GM21526 (cell line): Measurements from ENCODE around the gene COL9A1.

ENCODE experiments used
- ATAC-seq: cut with Tn5 transposase; IDR thresholded peaks from one replicate; pipeline ENCODE4 v1.9.1; 2021; ENCODE audit warnings: moderate library complexity; ENCODE audit not compliant: unreplicated experiment, low FRiP score

COL9A1 gene

DNA sequence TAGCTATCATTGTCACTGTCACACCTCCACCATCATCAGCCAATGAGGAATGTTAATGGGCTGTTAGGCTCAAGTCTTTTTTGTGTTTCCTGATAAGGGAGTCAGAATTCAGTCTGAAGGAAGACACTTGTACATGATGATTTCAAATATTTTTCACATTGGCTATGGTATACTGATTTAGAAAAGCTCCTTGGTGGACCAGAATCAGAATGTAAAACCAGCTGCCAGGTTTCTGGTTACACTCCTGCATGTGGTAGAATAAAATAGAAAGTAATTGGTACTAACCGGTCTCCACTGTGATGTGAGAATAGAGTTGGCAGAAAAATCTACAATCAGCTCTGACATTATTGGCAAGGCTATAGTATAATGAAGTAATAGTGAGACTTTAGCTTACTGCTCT is 10.7 kb downstream of the COL9A1 start:
- ATAC-seq, result no peak

DNA sequence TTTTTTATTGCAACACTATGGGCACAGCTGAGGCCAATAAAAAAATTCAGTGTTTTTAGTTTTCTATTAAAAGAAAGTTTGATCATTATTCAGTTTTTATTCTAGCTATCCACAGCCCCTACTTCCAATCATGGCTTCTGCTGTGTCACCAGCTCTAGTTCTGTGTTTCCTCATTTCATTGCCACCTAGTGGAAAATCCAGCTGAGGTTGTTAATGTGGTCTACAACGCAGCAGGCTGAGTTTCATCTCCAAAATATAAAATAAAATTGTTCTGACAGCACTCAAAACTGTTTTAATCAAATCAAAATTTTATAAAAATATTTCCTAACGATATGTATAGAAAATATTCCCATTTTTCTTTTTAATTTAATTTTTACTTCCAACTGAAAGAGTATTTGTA is 13.6 kb downstream of the COL9A1 start:
- no peak for ATAC-seq

DNA sequence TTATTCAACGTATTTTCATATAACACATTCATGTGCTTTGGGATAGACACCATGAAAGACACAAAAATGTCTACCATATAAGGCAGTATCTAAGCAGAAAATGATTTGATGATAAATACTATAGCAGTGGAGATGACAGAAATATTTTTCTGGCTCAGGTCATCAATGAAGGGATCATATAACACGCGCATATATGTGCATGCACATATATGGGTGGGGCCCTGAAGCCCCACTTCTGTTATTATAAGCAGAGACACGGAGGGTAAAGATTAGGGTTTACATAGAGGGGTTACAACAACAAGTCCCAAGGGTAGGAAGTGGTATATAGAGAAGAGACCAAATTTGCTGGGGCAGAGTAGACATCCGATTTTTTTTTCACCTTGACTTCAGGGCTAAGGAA is 16.0 kb downstream of the COL9A1 start:
- ATAC-seq, result no peak

DNA sequence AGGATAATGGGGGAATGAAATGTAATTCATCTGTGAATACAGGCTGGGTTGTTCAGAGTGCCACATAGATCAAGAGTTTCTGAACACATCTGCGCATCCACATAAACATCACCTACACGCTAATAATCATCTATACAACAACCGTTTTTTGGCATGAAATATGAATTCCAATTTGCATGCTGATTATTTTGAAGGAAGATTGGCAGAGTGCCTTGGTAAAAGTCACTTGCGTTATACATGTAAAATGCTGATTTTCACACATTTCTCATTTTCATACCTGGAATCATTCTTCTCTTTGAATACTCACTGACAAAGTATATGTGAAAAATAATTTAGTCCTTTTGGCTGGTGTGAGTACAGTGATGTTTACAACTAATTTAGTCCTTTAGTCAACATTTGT is 17.7 kb downstream of the COL9A1 start:
- no peak for ATAC-seq

DNA sequence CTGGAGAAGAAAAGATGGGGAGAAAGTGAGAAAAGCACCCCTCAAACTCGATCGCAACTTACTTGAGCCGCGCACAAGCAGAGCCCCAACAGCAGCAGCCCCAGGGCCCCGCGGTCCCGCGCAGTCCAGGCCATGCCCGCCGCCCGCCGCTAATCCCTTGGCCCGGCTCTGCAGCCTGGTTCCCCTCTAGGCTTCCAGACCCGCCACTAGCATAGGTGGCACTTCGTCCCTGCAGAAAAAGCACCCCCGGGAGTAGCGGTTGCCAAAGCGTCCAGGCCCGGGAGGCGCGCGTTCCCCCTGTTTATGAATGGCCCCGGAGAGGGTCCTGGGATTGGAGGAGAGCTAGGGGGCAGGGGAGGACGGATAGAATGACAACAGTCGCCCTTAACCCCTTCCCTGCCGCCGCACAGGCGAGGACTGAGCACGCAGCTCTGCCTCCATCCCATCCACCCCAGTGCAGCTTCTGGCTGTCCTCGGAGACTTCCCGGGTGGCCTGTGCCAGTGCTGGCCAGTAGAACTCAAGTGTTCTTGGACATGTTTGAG is 19.9 kb downstream of the COL9A1 start:
- no peak for ATAC-seq

DNA sequence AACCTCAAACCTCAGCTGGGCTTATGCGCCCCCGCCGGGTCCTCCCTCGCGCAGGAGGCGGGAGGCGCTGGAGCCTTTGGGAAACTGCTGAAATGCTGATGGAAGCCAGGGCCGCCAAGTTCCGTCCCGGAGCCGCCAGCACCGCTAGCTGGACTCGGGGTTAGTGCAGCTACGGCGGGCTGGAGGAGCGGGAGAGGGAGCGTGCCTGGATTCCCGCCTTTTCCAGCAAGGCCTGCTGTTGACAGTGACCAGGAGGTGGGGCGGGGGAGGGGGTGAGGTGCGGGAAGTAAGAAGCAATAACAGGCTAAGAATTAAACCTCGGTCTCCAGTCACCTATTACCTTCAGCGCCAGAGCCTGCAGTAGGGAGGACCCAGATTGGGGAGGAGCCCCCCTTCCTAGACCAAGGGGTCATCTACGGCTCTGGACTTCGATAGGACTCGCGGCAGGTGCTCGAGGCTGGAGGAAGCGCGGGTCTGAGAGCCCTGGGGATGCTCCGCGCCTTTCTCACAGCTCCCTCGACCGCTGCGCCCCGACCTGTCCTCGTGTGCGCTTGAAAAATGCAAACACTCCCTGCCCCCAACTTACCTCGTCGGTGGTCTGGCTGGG is 20.5 kb downstream of the COL9A1 start:
- ATAC-seq, result no peak

DNA sequence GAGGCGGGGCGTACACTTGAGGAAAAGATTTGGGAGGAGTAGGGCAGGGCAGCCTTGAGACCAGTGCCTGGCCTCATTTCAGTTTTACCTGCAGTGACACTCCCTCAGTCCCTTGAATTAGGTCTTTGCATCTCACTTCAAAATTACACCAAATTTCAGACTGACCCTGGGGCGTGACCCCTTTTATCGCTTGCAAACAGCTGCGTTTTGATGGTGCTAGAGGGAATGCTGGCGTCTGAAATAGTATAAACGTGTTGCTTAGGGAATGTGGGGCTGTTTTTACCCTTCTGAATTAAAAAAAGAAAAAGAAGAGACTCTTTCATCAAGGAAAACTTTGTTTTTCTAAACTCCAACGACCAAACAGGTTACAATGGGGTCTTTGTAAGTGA is 21.0 kb downstream of the COL9A1 start:
- no peak for ATAC-seq

DNA sequence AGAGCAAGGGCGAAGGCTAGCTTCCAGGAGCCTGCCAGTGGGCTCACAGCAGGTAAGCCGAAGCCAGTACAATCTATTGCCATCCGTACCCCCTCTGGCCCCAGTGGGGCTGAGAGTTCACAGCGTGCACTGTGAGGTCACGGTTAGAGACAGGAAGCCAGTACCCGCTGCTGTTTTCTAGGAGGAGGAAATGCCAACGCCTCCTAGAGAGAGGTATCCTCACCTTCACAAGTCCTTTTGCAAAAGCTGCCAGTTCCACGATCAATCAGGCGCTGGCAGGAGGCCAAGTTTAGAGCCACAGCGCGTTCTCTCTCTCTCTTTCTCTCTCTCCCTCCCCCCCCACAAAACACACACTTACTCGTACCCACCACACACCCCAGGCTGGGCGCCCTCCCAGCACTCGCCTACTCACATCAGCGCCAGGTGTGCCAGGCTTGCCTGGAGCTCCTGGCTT is 22.5 kb downstream of the COL9A1 start:
- no peak for ATAC-seq

DNA sequence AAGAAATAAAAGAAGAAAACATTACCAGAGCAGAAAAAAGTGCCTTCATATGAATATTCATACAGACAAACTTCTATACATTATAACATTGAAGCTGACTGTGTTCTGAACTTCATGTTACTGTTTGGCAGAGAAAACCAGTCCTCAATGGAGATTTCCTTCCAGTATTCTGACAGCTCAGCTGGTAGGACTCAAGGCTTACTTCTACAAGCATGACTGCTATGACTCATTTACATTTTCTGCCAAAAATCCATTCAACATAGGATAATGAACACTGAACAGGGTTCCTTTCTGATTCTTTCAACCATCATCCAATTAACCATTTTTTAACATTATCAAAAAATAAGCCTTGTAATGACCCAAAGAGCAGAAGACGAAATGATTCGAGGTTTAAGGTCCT is 25.4 kb downstream of the COL9A1 start:
- ATAC-seq, result no peak

DNA sequence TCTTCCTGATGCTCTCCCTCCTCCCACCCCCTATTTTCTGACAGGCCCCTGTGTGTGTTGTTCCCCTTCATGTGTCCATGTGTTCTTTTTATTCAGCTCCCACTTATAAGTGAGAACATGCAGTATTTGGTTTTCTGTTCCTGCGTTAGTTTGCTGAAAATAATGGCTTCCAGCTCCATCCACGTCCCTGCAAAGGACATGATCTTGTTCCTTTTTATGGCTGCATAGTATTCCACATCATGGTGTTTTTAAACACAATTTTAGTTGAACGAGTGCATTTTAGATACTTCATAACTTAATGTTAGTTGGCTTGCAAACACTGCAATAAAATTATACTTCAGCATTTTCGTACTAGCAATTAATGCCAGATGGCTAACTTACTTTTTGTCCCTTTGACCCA is 28.5 kb downstream of the COL9A1 start:
- ATAC-seq, result no peak

DNA sequence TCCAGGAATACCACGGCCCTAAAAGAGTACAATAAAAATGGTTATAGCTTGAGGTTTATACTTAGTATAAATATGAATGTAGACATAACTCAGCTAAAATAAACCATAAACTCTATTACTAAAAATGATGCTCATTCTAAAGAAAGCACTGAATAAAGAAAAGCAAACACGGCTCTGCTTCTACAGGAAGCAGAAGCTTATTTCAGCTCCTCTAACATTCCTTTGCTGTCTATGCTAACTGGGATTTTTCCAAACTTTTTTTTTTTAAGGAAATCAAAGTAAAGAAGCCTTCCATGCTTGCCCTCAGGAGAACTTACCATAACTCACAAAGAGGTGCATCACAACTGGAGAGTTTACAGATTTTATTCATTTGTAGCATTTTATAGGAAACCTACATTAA is 30.8 kb downstream of the COL9A1 start:
- ATAC-seq, result no peak

DNA sequence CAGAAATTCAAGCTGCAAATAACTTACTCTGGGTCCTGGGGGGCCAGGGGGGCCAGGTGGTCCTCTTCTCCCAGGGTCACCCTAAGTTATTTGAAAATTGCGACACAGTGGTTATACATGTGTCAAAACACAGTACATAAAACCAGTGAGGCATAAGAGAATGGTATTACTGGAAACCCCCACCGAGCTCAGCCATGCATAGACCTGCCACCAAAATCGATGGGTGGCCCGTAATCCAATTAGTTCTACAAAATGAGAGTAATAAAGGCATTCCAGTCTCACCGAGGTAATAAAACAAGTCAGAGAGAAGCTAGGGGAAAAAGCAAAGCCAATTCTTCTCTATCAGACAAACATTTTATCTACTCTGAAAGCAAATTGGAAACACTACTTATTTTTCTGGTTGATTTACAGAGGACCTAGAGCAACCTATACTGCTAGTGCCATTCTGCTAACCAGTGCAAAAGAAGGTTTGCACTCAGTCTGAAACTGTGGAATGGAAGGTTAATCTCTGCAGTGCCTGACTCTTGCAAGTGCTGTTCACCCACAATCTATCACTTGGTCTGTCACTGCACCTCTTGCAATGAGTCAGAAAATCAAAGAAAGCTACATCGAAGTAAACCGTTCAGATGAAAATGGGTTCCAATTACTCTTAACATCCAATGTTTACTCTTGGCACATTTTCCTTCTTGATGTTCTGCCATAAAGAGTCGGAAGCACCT is 32.4 kb downstream of the COL9A1 start:
- ATAC-seq, result no peak

DNA sequence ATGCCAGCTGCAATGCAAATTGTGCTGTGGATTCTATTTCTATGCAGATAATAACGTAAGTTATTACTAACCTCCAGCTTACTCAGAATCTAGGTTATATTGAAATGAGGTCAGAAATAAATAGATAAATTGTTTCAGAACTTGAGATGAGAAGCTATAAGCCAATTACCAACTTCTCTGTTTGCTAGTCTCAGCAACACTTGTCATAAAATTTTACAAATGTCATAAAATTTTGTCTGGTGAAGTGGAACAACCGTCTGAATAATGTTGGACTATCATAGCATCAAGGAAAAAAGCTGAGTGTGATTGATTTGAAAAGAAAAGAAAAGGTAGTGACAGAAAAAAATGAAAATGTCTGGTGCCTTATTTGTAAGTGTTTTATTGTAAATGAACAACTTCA is 36.7 kb downstream of the COL9A1 start:
- ATAC-seq, result no peak

DNA sequence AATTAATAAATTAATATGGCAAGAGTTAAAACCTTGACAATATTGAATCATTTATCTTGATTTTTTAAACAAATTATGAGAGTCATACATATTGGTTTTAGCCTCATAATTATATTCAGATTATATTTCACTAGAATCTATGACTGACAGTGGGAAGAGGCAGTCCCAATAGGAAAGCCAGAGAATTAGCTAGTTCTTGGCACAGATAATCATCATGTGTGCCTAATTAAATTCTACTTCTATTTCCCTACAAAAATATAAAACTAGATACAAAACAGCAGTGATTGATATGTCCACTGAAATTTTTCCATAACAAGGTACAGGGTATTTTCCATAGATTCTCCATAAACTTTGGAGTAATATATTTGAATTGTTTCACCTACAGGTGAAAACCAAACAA is 38.6 kb downstream of the COL9A1 start:
- ATAC-seq, result no peak

DNA sequence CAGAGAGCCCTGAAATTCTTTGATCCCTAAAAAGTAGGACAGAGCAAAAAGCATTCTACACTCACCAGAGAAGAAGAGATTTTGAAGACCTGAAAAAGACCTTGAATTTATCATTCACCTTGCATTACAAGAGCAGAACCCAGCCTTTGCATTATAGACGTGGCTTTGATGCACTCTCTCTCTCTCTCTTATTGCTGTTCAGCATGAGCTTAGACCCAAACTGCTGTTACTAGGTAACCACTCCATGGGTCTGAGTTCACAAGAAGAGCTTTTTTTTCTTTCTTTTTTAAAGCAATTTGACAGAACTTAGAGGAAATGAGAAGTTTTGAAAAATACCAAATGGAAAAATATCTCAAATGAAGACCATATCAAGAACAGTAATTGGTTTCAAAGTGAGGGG is 44.4 kb downstream of the COL9A1 start:
- no peak for ATAC-seq

DNA sequence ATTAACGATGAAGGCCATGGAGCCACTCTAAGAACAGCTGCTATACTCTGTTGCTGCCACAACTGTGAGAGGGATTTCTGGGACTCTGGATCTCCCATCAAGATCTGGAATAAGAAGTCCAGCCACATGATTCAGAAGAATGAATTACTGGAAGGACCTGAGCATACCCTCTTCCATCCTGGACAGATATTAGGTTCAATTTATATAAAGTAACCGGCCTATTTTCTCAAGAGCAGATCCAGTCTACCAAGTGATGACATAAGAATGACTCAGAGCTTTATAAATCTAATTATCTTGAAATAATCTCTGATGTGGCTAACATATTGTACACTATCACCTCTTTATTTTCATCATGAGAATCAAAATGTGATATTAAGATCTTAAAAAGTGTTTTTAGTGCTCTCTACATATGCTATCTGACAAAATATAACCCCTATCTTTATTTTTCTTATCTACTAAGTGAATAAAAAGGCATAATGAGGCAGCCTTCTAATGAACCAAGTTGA is 45.1 kb downstream of the COL9A1 start:
- no peak for ATAC-seq

DNA sequence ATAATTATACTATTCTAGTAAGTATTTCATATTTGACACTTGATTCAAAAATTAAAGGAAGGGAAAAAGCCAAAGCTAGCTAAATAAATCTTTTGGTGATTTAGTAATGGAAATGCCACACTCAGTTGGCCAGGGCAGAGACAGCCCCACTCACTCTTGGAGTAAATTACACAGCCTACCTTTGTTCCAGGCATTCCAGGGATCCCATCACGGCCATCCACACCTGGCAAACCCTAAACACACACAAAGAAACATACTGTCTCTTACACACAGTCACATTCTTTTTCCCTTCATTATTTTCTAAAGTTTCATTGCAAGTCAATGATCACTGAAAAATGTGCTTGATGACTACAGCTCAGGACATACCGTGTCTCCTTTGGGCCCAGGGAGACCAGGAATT is 48.1 kb downstream of the COL9A1 start:
- ATAC-seq, result no peak

DNA sequence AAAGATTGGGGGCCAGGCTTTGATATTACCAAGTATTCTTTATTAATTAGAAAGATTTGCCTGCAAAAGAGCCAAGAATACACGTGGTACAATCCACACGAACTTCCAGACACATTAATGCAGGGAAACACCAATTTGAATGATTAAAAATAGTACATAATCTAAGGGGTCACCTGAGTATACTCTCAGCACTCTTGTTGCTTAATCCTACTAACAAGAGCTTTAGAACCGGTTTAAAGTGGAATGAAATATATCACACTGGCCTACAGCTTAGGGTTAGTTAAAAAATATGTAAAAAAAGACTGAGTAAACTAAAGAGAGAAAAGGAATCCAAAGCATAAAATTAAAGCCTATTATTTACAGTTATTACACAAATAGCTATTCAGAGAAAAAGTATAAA is 49.0 kb downstream of the COL9A1 start:
- no peak for ATAC-seq

DNA sequence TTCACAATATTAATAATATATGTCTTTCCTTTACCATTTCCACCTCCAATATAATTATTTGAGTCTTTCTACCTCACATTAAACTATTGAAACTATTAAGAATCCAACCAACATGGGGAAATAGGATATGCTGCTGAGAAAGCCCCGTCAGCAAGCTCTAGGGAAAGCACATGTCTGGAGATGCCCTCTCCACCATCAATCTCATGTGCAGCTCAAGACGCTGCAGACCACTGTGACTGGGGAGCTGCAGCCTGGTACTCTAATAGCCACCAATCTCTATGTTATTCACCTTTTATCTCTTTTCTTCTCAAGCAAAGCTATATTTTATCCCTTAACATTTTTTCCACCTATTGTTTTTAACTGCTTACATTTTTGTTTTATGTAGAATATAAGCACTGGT is 50.3 kb downstream of the COL9A1 start:
- no peak for ATAC-seq

DNA sequence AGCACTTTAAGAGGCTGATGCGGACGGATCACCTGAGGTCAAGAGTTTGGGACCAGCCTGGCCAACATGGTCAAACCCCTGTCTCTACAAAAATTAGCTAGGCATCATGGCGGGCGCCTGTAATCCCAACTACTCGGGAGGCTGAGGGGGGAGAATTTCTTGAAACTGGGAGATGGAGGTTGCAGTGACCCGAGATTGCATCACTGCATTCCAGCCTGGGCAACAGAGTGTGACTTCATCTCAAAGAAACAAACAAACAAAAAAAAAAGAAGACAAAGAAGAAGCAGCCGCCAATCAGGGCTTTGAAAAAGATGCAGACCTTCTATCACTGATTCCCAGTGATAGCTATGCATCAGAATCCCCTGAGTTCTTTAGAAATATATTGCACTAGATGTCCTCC is 56.8 kb downstream of the COL9A1 start:
- ATAC-seq, result no peak

DNA sequence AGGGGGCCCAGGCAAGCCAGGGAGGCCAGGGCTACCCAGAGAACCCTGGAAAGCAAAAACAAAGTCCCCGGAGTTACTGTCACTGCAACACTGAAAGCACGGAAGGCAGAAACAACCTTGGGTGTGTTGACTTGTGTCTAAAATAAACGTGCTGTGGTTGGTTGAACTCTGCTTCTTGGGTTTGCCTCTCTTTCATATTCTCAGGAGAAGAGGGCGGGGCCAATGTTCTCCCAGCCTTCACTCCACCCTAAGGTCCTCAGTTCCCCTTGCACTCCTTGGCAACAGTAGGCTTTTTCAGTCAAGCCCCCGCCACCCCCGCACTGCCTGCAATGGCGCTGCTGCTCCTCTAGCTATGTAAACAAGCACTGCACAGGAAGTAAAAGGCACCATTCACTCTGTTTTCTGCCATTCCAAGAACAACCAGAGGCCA is 60.9 kb downstream of the COL9A1 start:
- ATAC-seq, result no peak

DNA sequence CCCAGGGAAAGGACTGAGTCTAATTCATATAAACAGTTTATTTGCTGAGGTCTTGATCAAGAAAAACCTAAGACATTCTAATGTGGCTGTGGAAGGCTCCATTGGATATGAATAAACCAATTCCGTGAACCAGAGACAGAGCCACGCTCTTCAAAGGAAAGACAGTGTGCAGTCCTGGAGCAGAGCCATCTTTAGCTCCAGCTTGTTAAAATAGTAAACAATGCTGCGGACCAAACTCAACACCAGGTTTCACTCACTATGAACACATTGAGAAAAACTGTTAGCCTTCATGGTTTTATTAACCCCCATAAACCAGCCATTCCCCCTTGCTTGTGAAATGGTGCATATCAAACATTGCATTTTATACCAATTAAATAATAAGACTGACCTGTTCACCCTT is 61.9 kb downstream of the COL9A1 start:
- ATAC-seq, result no peak
